ENCODE measurements around the gene SHKBP1. TPM values are rescaled to one million over a fixed set of nuclear protein-coding genes. Genes with fewer than 3 reads are reported as not detected.
A peak's percentile ranks its signal among the peaks of the same experiment; 100 is the strongest.

The SHKBP1 gene
- total and polyA plus RNA-seq, 9 of the 15 experiments (the other 6 are each of a cell fraction or from before 2014, with no cell fraction given): 1.2 to 58.1 (median 22.3) TPM

DNA sequence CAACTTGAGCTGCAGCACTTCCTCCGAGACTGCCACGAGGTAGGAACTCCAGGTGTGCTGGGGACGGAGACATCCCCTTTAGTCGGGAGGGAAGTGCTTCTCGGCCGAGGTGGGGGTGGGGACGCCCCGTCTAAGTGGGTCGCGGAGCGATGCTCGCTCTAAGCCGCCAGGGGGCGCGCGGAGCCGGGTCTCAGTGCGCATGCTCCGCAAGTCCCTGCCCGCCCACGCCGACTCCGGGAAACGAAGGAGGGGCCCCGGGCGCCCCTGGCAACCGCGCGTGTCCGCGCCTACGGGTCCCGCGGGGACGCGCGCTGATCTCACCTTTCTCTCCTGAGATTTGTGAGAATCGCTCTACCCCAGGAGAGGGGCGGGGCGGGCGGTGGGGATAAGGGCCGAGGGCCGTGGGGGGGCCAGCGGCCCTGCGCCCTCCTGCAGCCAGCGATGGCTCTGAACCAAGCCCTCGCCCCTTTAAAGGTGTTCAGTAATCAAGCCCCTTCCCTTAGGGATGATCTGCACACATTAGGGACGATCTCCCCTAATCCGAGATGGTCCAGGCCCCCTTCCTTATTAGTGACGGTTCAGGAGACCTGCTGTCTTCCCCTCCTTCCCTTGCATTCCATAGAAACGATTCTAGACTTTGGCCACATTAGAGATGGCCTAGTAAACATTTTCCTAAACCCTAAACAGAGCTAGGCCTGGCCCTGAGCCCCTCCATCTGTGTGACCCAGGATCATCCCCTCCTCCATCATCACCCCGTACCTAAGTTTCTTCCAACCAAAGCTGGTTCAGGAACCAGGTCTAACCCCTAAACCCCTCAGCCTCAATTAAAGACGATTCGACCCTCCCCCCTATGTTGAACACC lies 47.3 kb upstream of the SHKBP1 start (continued):
- no peak for TF ChIP-seq ZNF830 (CRISPR knock-in tag; IDR thresholded peaks at IDR 0.05)
- peak; percentile 69; the same call in 1 of the 2 replicates for TF ChIP-seq ZKSCAN1 (IDR thresholded peaks at IDR 0.05; ENCODE audit: low read depth, low read length)
- no peak for TF ChIP-seq NFXL1 (CRISPR knock-in tag; IDR thresholded peaks at IDR 0.05)
- TF ChIP-seq, protein P1, sequence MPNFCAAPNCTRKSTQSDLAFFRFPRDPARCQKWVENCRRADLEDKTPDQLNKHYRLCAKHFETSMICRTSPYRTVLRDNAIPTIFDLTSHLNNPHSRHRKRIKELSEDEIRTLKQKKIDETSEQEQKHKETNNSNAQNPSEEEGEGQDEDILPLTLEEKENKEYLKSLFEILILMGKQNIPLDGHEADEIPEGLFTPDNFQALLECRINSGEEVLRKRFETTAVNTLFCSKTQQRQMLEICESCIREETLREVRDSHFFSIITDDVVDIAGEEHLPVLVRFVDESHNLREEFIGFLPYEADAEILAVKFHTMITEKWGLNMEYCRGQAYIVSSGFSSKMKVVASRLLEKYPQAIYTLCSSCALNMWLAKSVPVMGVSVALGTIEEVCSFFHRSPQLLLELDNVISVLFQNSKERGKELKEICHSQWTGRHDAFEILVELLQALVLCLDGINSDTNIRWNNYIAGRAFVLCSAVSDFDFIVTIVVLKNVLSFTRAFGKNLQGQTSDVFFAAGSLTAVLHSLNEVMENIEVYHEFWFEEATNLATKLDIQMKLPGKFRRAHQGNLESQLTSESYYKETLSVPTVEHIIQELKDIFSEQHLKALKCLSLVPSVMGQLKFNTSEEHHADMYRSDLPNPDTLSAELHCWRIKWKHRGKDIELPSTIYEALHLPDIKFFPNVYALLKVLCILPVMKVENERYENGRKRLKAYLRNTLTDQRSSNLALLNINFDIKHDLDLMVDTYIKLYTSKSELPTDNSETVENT (CRISPR knock-in tag; IDR thresholded peaks at IDR 0.05): no peak
- no peak for TF ChIP-seq ZSCAN32 (CRISPR knock-in tag; IDR thresholded peaks at IDR 0.05)
- no peak for TF ChIP-seq ZNF316 (IDR thresholded peaks at IDR 0.05)
- TF ChIP-seq CBFA2T2 (conservative IDR thresholded peaks at IDR 0.05): no peak
- TF ChIP-seq NCOA4 (IDR thresholded peaks at IDR 0.05; ENCODE audit: partially characterized antibody): no peak
- TF ChIP-seq, protein P2, sequence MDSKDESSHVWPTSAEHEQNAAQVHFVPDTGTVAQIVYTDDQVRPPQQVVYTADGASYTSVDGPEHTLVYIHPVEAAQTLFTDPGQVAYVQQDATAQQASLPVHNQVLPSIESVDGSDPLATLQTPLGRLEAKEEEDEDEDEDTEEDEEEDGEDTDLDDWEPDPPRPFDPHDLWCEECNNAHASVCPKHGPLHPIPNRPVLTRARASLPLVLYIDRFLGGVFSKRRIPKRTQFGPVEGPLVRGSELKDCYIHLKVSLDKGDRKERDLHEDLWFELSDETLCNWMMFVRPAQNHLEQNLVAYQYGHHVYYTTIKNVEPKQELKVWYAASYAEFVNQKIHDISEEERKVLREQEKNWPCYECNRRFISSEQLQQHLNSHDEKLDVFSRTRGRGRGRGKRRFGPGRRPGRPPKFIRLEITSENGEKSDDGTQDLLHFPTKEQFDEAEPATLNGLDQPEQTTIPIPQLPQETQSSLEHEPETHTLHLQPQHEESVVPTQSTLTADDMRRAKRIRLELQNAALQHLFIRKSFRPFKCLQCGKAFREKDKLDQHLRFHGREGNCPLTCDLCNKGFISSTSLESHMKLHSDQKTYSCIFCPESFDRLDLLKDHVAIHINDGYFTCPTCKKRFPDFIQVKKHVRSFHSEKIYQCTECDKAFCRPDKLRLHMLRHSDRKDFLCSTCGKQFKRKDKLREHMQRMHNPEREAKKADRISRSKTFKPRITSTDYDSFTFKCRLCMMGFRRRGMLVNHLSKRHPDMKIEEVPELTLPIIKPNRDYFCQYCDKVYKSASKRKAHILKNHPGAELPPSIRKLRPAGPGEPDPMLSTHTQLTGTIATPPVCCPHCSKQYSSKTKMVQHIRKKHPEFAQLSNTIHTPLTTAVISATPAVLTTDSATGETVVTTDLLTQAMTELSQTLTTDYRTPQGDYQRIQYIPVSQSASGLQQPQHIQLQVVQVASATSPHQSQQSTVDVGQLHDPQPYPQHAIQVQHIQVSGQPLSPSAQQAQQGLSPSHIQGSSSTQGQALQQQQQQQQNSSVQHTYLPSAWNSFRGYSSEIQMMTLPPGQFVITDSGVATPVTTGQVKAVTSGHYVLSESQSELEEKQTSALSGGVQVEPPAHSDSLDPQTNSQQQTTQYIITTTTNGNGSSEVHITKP (IDR thresholded peaks at IDR 0.05; ENCODE audit: partially characterized antibody): peak; percentile 72
- no peak for TF ChIP-seq IFI16 (CRISPR knock-in tag; IDR thresholded peaks at IDR 0.05)
- TF ChIP-seq, protein P3, sequence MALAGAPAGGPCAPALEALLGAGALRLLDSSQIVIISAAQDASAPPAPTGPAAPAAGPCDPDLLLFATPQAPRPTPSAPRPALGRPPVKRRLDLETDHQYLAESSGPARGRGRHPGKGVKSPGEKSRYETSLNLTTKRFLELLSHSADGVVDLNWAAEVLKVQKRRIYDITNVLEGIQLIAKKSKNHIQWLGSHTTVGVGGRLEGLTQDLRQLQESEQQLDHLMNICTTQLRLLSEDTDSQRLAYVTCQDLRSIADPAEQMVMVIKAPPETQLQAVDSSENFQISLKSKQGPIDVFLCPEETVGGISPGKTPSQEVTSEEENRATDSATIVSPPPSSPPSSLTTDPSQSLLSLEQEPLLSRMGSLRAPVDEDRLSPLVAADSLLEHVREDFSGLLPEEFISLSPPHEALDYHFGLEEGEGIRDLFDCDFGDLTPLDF (CRISPR knock-in tag; IDR thresholded peaks at IDR 0.05): 0 out of 2 replicates have a peak, but pooled peaks have one; percentile 26
- TF ChIP-seq, protein P4, sequence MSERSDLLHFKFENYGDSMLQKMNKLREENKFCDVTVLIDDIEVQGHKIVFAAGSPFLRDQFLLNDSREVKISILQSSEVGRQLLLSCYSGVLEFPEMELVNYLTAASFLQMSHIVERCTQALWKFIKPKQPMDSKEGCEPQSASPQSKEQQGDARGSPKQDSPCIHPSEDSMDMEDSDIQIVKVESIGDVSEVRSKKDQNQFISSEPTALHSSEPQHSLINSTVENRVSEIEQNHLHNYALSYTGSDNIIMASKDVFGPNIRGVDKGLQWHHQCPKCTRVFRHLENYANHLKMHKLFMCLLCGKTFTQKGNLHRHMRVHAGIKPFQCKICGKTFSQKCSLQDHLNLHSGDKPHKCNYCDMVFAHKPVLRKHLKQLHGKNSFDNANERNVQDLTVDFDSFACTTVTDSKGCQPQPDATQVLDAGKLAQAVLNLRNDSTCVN (CRISPR knock-in tag; IDR thresholded peaks at IDR 0.05): no peak
- TF ChIP-seq CCAR2 (IDR thresholded peaks at IDR 0.05; ENCODE audit: low read depth, low read length): no peak
- TF ChIP-seq L3MBTL2 (IDR thresholded peaks at IDR 0.05): no peak
- peak; percentile 33 to 59; a peak in 3 of 4 replicates for TF ChIP-seq RAD21 (CRISPR knock-in tag; conservative IDR thresholded peaks at IDR 0.05 in 1 of 2, IDR thresholded peaks at IDR 0.05 in 1 of 2)
- no peak for TF ChIP-seq SMARCB1 (IDR thresholded peaks at IDR 0.05; ENCODE audit: insufficient read length, low read depth)
- TF ChIP-seq TAF15 (IDR thresholded peaks at IDR 0.05; ENCODE audit: low read depth, low read length): no peak
- no peak for TF ChIP-seq BACH1 (tag; IDR thresholded peaks at IDR 0.05)
- TF ChIP-seq WHSC1 (IDR thresholded peaks at IDR 0.05; ENCODE audit: low read length): no peak
- no peak for TF ChIP-seq ZNF408 (CRISPR knock-in tag; IDR thresholded peaks at IDR 0.05; ENCODE audit: low read depth)

All from K562 (cell line).